Measurements from ENCODE around the gene CENPA.

CENPA gene

GRCh38 chr2:26843041-26843440 is 57.2 kb downstream of the CENPA start:
- no peak for DNase-seq (ENCODE audit: low read depth)
- TF ChIP-seq CTCF (IDR thresholded peaks at IDR 0.05; ENCODE audit: insufficient read depth, low read depth, low read length, missing control alignments) = no peak
- no peak overlapping the region for H3K4me3 ChIP-seq (ENCODE audit: low read length)

All from epithelial cell of esophagus (primary cell).